ENCODE measurements around the gene NDUFA6.
"Not testable (repeated sequence)": the region's sequence is repeated elsewhere in the genome, so short reads cannot be mapped to it uniquely, and the experiment has no call there.

- TF ChIP-seq CTCF (IDR thresholded peaks at IDR 0.05 in 8 of 11, conservative IDR thresholded peaks at IDR 0.05 in 3 of 11), result not testable (repeated sequence)
- TF ChIP-seq POLR2AphosphoS5 (IDR thresholded peaks at IDR 0.05), result peak in 1 of 3 donors; percentile 25
These were observed 40.3 kb upstream of the NDUFA6 start, which contains the start of gene CYP2D6 for GRCh38 chr22:42130639-42131431.

All from spleen (tissue), 7 donors.